ENCODE measurements around the gene CLTCL1.

Gene CLTCL1

GRCh38 chr22:19244600-19245352 lies 46.7 kb downstream of the CLTCL1 start:
- DNase-seq (ENCODE audit: low spot score), result no peak

GRCh38 chr22:19242699-19243098 lies 48.8 kb downstream of the CLTCL1 start:
- no peak for DNase-seq (ENCODE audit: low spot score)

- no peak for DNase-seq (ENCODE audit: low spot score)
Observed at GRCh38 chr22:19241593-19241906, 50.0 kb downstream of the CLTCL1 start.

- DNase-seq (ENCODE audit: low spot score), result no peak
Observed at GRCh38 chr22:19240813-19241592, 50.5 kb downstream of the CLTCL1 start.

- peak; percentile 30 for DNase-seq (ENCODE audit: low spot score)
Observed at GRCh38 chr22:19239464-19239863, 52.1 kb downstream of the CLTCL1 start.

GRCh38 chr22:19238900-19239299 lies 52.6 kb downstream of the CLTCL1 start:
- DNase-seq (ENCODE audit: low spot score), result no peak

- DNase-seq (ENCODE audit: low spot score), result no peak
Observed at GRCh38 chr22:19235874-19236273, 55.6 kb downstream of the CLTCL1 start.

GRCh38 chr22:19234126-19234896 lies 57.2 kb downstream of the CLTCL1 start:
- DNase-seq (ENCODE audit: low spot score), result no peak

- no peak for DNase-seq (ENCODE audit: low spot score)
Observed at GRCh38 chr22:19233189-19233661, 58.3 kb downstream of the CLTCL1 start.

GRCh38 chr22:19232623-19233022 lies 58.9 kb downstream of the CLTCL1 start:
- DNase-seq (ENCODE audit: low spot score), result no peak

GRCh38 chr22:19231986-19232385 lies 59.5 kb downstream of the CLTCL1 start:
- DNase-seq (ENCODE audit: low spot score), result no peak

- DNase-seq (ENCODE audit: low spot score), result no peak
Observed at GRCh38 chr22:19229600-19229999, 61.9 kb downstream of the CLTCL1 start.

GRCh38 chr22:19228179-19228578 lies 63.3 kb downstream of the CLTCL1 start:
- no peak for DNase-seq (ENCODE audit: low spot score)

- no peak for DNase-seq (ENCODE audit: low spot score)
Observed at GRCh38 chr22:19226428-19226827, 65.1 kb downstream of the CLTCL1 start.

- DNase-seq (ENCODE audit: low spot score), result no peak
Observed at GRCh38 chr22:19225560-19225959, 66.0 kb downstream of the CLTCL1 start.

GRCh38 chr22:19224985-19225384 lies 66.5 kb downstream of the CLTCL1 start:
- DNase-seq (ENCODE audit: low spot score), result no peak

GRCh38 chr22:19224557-19224956 lies 67.0 kb downstream of the CLTCL1 start:
- DNase-seq (ENCODE audit: low spot score), result no peak

GRCh38 chr22:19223617-19224016 lies 67.9 kb downstream of the CLTCL1 start:
- no peak for DNase-seq (ENCODE audit: low spot score)

GRCh38 chr22:19223110-19223509 lies 68.4 kb downstream of the CLTCL1 start:
- no peak for DNase-seq (ENCODE audit: low spot score)

- DNase-seq (ENCODE audit: low spot score), result no peak
Observed at GRCh38 chr22:19222242-19223005, 69.1 kb downstream of the CLTCL1 start.

- no peak for DNase-seq (ENCODE audit: low spot score)
Observed at GRCh38 chr22:19220867-19221266, 70.7 kb downstream of the CLTCL1 start.

All from COLO829 (cell line).